Suprapubic skin (tissue), 4 donors: ENCODE data around the gene PTBP2. TPM values are rescaled to one million over a fixed set of nuclear protein-coding genes. Genes with fewer than 3 reads are reported as not detected.

Experiments
- DNase-seq, 2 donors: peaks; one replicate each; pipeline ENCODE4 v3.0.0-alpha.2; 2019; ENCODE audit warnings: low spot score in 2 of 2
- H3K27ac ChIP-seq: fragments of 200-600 bp; sonication (generic); one replicate; pipeline ENCODE4 v1.5.1; 2019
- H3K27me3 ChIP-seq: fragments of 200-600 bp; sonication (generic); one replicate; pipeline ENCODE4 v1.5.1; 2019
- H3K36me3 ChIP-seq: fragments of 200-600 bp; sonication (generic); one replicate; pipeline ENCODE4 v1.5.1; 2019
- H3K4me1 ChIP-seq: fragments of 200-600 bp; sonication (generic); one replicate; pipeline ENCODE4 v1.5.1; 2019
- H3K4me3 ChIP-seq: fragments of 200-600 bp; sonication (generic); one replicate; pipeline ENCODE4 v1.5.1; 2019; ENCODE audit warnings: mild to moderate bottlenecking
- H3K9me3 ChIP-seq: fragments of 200-600 bp; sonication (generic); one replicate; pipeline ENCODE4 v1.5.1; 2019
- CTCF ChIP-seq, 2 donors: fragments of 200-600 bp in 1 of 2; fragments of 450-650 bp in 1 of 2; sonication (generic) in 1 of 2; IDR thresholded peaks; one replicate each; pipeline ENCODE4 v1.5.1; 2016 to 2019; ENCODE audit warnings: antibody characterized with exemption in 2 of 2, mild to moderate bottlenecking in 1 of 2, moderate library complexity in 1 of 2
- EP300 ChIP-seq: sonication (generic); formaldehyde crosslinking; IDR thresholded peaks from one replicate; pipeline ENCODE4 v1.6.1; 2017; ENCODE audit warnings: antibody characterized with exemption
- POLR2A ChIP-seq, 2 donors: fragments of 450-650 bp; IDR thresholded peaks; one replicate each; pipeline ENCODE4 v1.6.1; 2017; ENCODE audit warnings: antibody characterized with exemption in 2 of 2, mild to moderate bottlenecking in 2 of 2, moderate library complexity in 2 of 2
- POLR2AphosphoS5 ChIP-seq, 3 donors: sonication (generic); formaldehyde crosslinking; IDR thresholded peaks; one replicate each; pipeline ENCODE4 v1.6.1; 2017; ENCODE audit warnings: antibody characterized with exemption in 3 of 3
- WGBS: methylation state at CpG from one replicate; pipeline ENCODE4 v1.1.5; 2018; 5-methylcytosine and 5-hydroxymethylcytosine counted together
- total RNA-seq, 4 donors: library from RNA; depleted of rRNA; stranded (reverse); fragments of >200 nt; gene quantifications; one replicate each; pipeline ENCODE4 v1.1.0, GENCODE V29; 2016

The PTBP2 gene
- total RNA-seq, 4 donors from 2014 or later: 9.8 to 66.5 (median 23.2) TPM

DNA sequence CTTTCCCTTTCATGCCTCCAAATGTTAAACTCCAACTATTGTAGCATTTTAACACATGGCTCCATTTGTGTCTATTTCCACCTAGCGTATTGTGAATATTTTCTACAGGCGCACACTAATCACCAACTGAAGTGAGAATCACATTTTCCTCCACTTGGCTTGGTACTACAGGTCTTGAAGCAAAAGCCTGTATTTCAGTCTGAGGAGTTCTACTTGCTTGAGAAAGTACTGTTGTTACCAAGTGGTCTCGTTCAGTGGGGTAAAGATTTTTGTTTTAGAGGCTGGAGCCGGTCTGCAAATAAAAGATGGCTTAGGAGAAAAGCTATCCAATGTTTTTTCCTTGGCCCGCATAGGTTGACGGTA is 550 bp upstream of the PTBP2 start:
- DNase-seq: no peak
- Histone ChIP-seq H3K36me3 (peaks cover under 1% of the 10 kb centered on the region), H3K4me1 (peaks cover 18% of the 10 kb centered on the region), H3K9me3 (no peaks in the 10 kb centered on the region), H3K4me3 (peak overlapping the region; percentile 88), H3K27ac (peak overlapping the region; percentile 95), H3K27me3 (no peaks in the 10 kb centered on the region)
- 18% methylated on average over 6 of the region's 6 CpGs for WGBS
- TF ChIP-seq POLR2AphosphoS5 (IDR thresholded peaks at IDR 0.05) (no peak), EP300 (no peak), CTCF (IDR thresholded peaks at IDR 0.05) (no peak), POLR2A (IDR thresholded peaks at IDR 0.05) (no peak)

DNA sequence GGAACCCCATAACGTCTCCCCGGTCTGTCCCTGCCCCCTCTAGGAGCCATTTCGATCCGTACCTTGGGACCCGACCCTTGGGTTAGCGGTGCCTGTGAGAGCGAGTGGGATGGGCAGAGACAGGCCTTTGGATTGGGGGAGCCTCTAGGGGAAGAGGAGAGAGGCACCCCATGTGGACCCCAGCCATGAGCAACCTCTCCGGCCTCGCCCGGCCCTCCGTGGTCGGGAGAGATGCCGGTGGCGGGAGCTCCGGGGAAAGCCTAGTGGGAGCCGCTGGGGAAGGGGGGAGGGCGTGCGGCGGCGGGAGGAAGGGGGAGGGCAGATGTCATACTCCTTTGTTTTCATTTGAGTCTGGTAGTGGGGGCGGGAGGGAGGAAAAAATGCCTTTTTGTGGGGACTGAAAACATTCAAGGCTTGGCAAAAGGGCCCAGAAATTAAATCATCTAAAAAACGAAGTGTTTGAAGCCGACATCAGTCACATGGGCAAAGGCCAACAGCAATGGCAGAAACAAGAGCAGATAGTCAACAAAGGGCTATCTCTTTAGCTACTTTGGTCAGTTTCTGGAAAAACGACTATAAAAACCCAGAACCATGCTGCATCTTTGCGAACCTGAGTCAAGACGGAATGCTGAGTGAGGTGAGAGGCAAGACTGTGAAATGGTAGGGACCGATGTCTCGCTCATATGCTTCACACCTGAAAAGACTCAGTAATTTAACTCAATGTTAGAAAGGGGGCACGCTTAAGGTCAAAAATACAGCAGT is 758 bp downstream of the PTBP2 start:
- Histone ChIP-seq H3K9me3 (no peaks in the 10 kb centered on the region), H3K36me3 (peaks cover 6% of the 10 kb centered on the region), H3K27me3 (no peaks in the 10 kb centered on the region), H3K4me3 (peak overlapping the region; percentile 88), H3K4me1 (peaks cover 18% of the 10 kb centered on the region), H3K27ac (peak overlapping the region; percentile 95)
- TF ChIP-seq EP300: no peak
- no peak for TF ChIP-seq POLR2AphosphoS5 (IDR thresholded peaks at IDR 0.05)
- TF ChIP-seq POLR2A (IDR thresholded peaks at IDR 0.05): no peak
- TF ChIP-seq CTCF (IDR thresholded peaks at IDR 0.05): no peak
- peak; percentile 78 to 84 for DNase-seq
- under 1% methylated on average over 29 of the region's 29 CpGs for WGBS

- no peak for DNase-seq
- TF ChIP-seq EP300: no peak
- TF ChIP-seq POLR2AphosphoS5 (IDR thresholded peaks at IDR 0.05): no peak
- no peak for TF ChIP-seq POLR2A (IDR thresholded peaks at IDR 0.05)
- TF ChIP-seq CTCF (IDR thresholded peaks at IDR 0.05): no peak
- Histone ChIP-seq H3K9me3 (no peaks in the 10 kb centered on the region), H3K27ac (peak overlapping the region; percentile 95), H3K4me3 (peak overlapping the region; percentile 88), H3K36me3 (peaks cover 6% of the 10 kb centered on the region), H3K4me1 (peaks cover 22% of the 10 kb centered on the region), H3K27me3 (no peaks in the 10 kb centered on the region)
- WGBS: 23% methylated on average over 3 of the region's 3 CpGs
These were observed 1.4 kb downstream of the PTBP2 start for GRCh38 chr1:96722958-96723357.

DNA sequence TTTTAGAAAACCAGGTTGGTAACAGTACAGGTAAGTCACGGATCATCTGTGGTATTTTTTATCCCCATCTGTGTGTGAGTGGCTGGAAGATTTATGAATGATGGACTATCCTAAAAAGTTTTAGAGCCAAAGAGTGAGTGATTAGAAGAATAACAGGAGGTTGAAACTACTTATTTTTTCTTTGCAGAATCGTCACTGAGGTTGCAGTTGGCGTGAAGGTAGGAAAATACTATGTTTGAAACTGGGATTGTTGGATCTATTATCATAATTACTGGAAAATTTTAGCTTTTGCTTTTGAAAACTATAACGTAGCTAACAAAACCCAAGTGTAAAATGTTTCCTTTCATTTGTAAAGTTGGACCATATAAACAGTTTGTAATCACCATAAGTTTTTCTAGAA is 1.8 kb downstream of the PTBP2 start:
- DNase-seq: no peak
- Histone ChIP-seq H3K27me3 (no peaks in the 10 kb centered on the region), H3K4me1 (peaks cover 23% of the 10 kb centered on the region), H3K36me3 (peaks cover 6% of the 10 kb centered on the region), H3K27ac (peak overlapping the region; percentile 38), H3K9me3 (no peaks in the 10 kb centered on the region), H3K4me3 (peak overlapping the region; percentile 88)
- WGBS: 37% methylated on average over 4 of the region's 4 CpGs
- no peak for TF ChIP-seq POLR2AphosphoS5 (IDR thresholded peaks at IDR 0.05)
- no peak for TF ChIP-seq POLR2A (IDR thresholded peaks at IDR 0.05)
- TF ChIP-seq CTCF (IDR thresholded peaks at IDR 0.05): no peak
- TF ChIP-seq EP300: no peak

DNA sequence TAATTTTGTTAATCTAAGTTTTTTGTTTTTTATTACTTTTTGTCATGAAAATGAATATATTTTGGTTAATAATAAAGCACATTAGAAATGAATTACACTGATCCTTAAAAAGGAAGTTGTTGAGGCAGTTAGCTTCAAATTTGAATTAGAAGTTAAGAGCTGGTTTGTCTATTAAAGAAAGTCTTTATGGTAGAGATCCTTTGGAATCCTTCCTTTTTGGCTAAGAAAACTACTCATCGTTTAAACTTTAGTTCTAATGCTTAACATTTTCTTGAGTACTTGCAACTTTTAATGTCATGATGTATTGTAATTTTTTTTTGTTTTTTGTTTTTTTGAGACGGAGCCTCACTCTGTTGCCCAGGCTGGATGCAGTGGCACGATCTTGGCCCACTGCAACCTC is 2.4 kb downstream of the PTBP2 start:
- Histone ChIP-seq H3K27ac (no peak overlapping the region), H3K9me3 (no peaks in the 10 kb centered on the region), H3K4me1 (peaks cover 23% of the 10 kb centered on the region), H3K27me3 (no peaks in the 10 kb centered on the region), H3K4me3 (no peak overlapping the region), H3K36me3 (peaks cover 9% of the 10 kb centered on the region)
- DNase-seq: no peak
- 68% methylated on average over 3 of the region's 3 CpGs for WGBS
- TF ChIP-seq EP300: no peak
- TF ChIP-seq CTCF (IDR thresholded peaks at IDR 0.05): no peak
- no peak for TF ChIP-seq POLR2AphosphoS5 (IDR thresholded peaks at IDR 0.05)
- no peak for TF ChIP-seq POLR2A (IDR thresholded peaks at IDR 0.05)
